NCI-H2227 (cell line): ENCODE results near the gene HDAC11.

Source experiments
- DNase-seq: peaks from one replicate; lab custom pipeline; 2025; ENCODE audit not compliant: unreplicated experiment; lab: John Stamatoyannopoulos, UW

HDAC11 gene

DNA sequence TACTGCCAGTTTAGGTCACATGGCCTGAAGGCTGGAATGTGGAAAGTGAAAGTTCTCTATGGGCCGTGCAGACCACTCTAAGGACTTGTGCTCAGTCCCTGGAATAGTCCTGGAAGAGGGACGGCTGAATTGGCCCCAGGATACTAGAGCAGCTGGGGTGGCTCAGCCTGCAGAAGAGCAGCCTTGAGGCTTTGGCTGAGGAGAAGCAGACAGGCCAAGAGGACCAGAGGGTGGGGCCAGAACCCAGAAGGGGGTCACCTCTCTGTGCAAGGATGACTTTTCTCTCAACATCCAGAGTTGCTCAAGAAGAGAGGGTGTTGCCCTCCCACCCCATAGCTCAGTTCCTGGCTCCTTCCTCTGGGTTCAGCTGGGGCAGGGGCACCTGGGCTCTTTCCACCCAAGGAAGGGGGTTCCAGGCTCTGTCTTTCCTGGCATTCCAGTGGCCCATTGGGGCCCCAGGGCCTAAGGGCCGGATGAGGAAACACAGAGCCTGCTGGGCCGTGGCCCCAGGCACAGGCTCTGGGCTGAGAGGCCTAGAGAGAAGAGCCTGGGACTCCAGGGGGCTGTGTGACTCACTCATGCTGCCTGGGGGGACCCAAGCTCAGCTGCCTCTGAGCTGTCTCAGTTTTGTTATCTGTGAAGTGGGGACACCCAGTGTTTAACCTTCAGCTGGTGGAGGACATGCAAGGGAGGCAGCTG lies 60.3 kb downstream of the HDAC11 start:
- DNase-seq, result no peak

DNA sequence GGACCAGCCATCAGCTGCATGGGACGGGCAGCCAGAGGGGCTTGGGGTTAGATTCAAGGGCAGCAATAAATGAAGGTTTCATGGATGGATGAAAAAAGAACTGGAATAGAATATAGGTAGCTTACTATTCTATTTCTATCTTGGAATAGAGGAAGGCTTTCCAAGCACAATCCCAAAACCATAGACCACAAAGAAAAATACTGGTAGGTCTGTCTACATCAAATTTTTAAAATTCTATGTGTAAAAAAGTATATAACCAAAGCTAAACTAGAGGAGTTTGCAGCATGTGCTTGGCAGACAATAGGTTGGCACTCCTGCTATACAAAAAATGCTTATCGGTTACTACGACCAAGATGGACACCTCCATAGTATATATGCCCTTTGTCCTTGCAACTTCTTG lies 61.6 kb downstream of the HDAC11 start:
- no peak for DNase-seq

DNA sequence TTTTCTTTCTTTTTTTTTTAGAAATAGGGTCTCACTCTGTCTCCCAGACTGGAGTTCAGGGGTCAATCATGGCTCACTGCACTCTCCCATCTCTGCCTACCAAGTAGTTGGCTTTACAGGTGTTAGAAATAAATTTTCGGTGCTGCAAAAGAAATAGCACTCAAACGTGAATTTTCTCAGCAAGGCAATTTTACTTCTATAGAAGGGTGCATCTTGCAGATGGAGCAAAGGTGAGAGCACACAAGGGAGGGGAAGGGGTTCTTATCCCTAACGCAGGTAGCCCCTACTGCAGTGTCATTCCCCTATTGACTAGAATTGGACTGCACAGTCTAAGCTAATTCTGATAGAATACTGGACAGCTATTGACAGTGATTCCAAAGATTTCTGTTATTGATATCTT lies 62.0 kb downstream of the HDAC11 start:
- no peak for DNase-seq

DNA sequence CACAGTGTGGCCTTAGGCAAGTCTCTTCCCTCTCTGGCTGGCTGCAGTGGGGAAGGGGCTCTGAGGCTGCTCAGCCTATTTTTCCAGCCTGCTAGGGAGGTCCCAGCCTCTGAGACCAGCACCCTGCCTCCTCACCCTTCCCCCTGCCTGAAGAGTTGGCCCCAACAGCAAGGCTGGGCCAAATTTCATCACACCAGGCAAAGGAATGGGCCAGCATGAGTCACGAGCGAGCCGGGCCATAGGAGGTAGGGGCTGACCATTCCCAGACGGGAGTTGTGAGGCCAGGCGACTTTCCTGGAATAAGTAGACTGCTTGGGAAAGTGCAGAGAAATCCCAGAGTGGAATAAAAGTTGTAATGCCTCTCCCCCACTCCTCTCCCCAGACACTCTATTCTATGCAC lies 63.1 kb downstream of the HDAC11 start:
- no peak for DNase-seq

DNA sequence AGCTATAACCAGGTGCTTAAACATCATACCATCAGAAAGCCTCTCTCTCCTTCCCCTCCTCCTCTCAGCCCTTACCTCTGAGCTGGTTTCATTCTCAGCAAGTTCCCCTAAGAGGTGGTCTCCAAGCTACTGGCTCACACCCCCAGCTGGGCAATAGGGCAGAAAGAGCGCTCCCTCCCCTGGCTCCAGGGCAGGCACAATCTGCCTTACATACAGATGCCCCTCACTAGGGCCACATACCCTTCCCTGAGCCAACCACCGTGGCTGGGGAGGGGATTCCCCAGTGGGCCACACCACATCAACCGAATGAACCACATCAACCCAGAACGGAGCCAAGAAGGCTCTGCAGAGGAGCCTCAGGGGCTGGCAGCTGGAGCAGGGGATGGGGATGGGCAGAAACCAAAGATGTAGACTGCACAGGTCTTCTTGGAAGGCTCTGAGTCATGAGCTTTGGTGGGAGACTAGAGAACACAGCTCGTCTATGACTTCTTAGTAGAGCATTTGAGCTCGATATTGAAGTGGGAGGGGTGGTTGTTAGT lies 64.3 kb downstream of the HDAC11 start:
- DNase-seq, result no peak

DNA sequence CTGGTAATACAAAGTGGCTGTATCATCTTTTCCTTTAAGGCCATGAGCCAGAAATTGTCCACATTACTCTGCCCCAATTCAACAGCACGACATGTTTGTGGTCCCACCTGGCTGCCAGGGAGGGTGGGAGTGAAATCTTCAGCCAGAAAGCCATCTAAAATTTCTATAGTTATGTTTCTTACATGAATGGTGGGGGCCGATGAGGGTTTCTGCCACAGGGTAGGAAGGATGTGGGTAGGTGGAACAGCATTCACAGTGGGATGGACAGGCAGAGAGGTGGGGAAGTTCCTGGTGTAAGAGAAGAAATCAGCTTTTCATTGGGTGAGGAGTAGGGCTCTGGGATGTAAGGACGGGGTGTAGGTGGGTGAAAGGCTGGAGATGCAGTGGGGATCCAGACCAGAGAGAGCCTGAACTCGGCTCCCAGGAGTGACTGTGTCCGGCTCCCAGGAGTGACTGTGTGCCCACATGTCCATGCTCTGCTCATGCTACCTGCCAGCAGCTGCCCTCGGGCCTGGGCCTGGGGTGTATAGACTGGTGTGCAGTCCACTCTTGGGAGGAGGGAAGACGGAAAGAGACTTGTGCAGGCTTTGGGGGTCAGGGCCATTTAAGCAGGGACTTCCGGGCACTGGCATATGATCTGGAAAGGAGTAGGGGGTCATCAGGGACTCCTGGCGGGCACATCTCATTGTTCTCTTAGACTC lies 65.0 kb downstream of the HDAC11 start:
- DNase-seq, result no peak

DNA sequence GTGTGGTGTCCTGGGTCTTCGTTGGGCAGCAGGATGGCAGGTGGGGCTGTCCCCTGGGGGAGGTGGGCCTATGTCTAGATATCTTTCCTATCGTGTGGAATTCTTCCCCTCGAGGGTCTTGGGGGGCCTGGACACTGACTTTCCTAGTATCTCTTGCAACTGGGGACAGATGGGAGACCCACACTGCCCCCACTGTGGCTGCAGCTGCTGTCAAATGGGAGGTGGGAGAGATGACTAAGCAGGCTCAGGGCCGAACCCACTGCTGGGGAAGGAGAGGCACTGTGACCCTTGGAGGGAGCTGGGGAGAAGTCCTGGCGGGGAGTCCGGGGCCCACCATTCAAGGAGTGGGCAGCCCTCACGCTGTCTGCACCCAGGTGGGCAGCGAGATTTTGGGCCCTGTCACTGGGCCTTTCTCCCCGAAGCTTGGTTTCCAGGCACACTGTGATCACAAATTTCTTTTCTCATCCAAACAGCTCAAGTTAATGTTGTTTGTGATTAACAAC lies 65.9 kb downstream of the HDAC11 start:
- DNase-seq, result no peak

DNA sequence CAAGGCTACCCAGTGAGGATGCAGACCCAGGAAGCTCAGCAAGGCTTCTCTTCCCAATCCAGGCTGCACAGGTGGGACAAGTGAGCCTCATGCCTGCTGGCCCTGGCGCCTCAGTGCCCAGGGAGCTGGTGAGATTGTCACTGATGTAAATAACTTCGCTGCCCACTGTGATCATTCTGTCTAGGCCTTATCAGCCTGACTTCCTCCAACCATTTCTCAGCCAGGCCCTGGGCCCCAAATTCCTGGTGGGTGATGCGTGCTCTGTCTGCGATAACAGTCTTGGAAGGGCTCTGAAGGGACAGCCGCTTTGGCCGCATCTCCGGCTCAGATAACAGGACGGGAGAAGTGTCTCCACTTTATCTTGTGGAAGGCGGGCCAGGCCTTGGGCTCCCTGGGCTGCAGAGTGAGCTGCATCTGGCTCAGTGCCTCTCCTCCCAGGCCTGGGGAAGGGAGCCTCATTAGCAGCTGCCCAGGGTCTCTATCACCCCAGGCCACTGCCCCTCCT lies 66.6 kb downstream of the HDAC11 start:
- no peak for DNase-seq

DNA sequence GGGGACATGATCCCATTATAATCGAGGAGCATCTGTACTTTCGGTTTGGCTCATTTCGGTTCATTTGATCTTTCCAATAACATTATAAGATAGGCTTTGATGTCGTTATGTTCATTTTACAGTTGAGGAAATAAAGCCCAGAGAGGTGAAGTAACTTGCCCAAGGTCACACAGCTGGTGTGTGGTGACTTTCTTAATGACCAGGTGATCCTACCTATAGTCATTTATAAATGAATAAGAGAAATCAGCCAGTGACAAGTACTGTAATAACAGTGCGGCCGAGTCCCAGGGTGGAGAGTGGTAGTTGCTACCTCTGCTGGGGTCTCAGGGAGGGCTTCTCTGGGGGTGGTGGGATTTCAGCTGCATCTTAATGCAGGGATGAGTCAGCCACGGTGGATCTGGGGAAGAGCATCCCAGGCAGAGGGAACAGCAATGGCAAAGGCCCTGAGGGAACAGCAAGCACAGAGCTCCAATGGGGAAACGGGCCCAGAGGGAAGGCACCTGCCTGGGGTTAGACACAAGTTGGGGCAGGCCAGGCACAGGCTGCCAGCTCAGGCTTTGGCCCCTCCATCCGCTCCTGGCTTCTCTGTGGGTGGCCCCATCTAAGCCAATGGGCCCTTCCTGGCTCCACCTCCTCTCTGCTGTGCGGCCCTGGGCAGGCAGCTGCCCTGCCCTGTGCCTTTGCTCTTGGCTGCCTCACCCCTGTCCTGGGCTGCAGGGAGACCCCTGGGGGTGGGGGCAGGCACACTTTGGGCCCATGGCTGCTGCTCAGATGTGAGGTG lies 67.7 kb downstream of the HDAC11 start:
- no peak for DNase-seq

DNA sequence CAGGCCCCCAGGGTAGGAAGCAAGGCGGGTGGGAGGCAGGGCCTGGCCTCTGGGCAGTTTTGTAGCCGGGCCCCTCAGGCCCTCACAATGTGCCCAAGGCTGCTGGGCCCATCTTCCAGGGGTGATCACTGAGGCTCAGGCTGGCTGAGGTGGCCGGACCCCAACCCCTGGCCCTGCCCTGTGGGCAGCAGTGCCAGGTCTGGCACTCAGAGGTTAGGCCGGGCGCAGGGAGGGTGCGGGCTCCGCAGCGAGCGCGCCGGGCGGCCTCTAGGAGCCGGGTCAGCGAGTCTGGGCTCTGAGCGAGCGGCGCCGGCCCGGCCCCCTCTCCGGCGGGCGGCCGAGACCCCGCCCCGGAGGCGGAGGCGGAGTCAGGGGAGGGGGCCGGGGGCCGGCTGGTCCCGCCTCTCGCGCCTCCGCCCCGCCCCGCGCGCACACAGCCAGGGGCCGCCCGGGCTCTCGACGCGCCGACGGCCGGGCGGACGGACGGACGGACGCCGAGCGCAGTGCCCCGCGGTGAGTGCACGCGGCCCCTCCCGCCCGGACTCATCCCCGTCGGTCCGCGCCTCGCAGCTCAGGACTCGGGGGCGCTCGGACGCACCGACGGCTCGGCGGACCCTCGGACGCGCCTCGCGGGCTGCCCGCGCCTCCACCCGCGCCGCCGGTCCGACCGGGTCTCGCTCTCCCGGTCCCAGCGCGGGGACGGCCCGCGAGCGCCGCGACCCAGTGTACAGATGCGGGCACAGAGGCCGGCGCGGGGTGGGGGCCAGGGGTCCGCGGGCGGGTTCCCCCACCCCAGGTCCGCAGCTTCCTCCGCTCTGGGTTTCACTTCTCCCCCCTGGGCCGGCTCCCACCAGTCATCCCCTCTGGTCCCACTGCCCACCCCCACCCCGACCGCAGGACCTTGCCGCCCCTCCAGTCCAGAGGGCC lies 68.9 kb downstream of the HDAC11 start, which contains the start of gene FBLN2:
Gene FBLN2, plus strand, starts transcription at position 430 of the 927 bp plus-strand sequence. CDS start 21,231 bp downstream, outside the sequence.
- peak; percentile 68 for DNase-seq

DNA sequence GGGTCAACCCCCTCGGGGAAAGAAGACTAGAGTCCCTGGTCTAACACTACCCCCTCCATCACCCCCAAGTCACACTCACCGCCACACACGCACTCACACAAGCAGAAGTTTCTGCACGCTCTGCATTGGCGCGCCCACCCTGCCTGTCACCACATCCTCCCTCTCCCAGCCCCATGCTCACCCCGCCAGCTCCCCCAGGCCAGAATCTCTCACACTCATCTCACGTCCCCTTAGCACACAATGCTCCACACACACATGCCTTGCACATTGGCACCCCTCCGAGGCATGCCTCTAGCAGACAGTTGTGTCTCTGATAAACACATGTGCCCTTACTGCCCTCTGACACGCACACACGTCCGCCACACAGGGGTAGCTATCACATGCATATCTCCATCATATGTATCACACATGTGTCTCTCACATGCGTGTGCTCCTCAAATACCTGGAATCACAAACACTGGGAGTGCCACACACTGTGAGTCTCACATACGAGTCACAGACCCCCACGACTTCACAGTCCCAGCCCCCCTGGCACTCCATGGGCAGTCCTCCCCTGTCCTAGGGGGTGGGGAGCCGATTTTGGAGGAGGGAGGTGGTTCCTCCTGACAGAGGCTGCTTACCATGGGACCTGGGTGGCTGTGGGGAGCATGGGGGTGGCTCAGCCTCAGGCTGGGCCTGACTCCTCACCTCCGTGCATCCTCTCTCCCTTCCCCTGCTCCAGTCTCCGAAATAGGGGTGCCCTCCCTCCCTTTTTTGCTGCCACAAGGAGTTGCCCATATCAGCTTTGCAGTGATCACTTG lies 69.7 kb downstream of the HDAC11 start:
- no peak for DNase-seq

DNA sequence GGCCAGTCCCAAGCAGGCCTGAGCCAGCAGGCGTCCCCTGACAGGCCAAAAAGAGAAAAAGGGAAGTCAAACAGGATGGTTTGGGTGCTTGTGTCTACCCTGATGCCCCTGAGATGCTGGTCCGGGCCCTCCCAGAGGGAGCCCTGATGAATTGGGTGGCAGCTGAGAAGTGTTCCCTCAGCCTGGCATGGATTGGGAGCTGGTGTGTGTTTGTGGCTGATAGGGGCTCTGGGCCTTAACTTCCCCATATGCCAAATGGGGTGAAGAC lies 70.3 kb downstream of the HDAC11 start:
- no peak for DNase-seq

DNA sequence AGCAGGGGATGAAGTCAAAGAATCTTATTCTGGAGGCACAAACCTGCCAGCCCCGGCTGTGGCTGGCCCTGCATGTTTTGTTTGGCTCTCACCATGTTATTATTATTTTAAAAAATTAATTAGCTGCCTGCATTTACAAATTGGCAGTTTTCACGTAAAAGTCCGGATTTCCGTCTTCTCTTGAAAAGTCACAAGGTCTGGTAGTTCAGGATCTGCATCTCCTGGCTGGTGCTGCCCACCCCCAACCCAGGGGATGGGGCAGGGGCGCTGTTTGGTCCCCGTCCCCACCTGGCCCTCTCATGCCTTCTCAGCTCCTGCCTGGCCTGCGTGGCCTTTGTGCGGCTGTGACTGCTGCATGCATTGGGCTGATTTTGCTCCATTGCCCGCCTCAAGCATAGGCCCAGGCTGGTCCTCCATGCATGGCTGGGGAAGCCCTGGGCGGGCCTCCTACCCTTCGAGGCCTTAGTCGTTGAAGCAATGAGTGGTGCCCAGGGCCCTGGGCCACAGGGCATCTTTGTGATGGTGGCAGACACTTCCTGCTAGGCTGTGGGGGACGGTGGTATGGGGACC lies 70.8 kb downstream of the HDAC11 start:
- DNase-seq, result no peak

DNA sequence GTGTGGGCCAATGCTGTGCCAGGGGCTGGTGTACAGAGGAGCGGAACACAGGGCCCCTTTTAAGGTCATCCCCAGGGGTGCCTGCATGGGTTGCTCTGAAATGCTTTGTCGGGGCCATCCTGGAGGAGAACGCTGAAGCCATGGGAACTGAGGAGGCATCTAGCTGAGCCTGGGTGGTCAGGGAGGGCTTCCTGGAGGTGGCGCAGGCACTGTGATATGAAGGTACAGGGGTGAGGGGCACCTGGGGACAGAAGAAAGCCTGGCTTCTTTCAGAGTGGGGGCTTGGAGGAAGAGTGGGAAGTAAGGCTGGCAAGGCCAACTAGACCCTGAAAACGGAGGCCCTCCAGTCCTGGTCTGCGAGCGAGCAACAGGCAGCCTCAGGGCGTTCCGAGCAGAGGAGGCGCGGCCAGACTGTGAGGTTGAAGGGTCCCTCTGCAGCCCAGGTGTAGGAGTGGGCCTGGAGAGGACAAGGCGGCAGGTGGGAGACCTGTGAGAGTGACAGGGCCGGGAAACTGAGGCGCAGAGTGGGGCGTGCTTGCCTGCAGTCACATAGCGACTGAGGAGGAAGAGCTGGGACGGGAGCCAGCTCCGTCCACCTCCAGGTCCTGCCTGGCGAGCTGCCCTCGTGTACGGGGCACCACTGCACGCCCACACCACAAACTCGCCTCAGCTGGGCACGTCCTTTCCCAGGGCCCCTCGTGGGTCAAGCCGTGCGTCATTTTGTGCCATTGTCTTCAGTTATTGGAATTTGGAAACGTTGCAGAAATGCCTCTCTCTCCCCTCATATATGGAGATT lies 72.9 kb downstream of the HDAC11 start:
- DNase-seq, result no peak

DNA sequence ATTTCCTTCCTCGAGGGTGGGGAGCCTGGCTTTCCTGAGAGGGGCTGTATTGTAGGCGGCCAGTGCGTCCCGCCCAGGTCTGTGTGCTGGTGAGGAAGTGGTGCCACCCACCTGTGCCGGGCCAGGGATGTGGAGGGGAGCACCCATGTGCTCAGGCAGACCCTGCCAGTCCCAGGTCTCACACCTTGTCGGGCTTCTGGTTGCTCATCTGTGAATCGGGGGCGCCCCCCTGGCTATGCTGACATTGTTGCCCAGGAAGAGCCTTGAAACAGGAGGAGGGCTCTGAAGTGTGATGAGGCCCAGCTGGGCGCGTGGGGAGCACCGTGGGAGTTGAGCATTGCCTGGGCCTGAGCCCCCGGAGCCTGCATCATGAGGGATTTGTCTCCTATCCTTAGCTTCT lies 73.6 kb downstream of the HDAC11 start:
- no peak for DNase-seq

DNA sequence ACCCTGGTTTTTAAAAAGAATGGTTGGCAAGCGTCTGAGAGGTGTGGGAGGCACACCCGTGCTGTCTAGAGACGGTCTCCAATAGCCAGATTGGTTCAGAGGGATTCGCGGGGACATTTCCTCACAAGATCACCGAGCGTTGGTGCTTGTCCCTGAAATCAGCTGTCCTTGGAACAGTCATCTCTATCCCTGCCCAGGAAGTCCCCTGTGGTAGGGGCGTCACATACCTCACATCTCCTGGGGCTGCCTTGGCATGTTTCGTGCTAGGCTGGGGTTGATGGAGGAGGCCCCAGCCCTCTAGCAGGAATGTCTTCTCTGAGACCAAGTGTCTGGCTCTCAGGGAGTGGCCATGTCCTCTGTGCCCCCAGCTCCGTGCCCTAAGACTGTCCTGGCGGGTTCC lies 75.6 kb downstream of the HDAC11 start:
- DNase-seq, result no peak
